HEK293T (cell line): ENCODE results near the gene TEDC2.

Experiments used
- ARNT ChIP-seq: fragments of 450-650 bp; IDR thresholded peaks from 2 replicates; pipeline ENCODE4 v1.6.1; 2017; ENCODE audit warnings: mild to moderate bottlenecking
- BHLHE40 ChIP-seq: fragments of 450-650 bp; IDR thresholded peaks from 2 replicates; pipeline ENCODE4 v1.6.1; 2016; ENCODE audit warnings: mild to moderate bottlenecking, moderate library complexity, borderline replicate concordance
- ELF4 ChIP-seq: fragments of 450-650 bp; IDR thresholded peaks from 2 replicates; pipeline ENCODE4 v1.6.1; 2017; ENCODE audit warnings: antibody characterized with exemption
- FOXA1 ChIP-seq: fragments of 450-650 bp; IDR thresholded peaks from 2 replicates; pipeline ENCODE4 v1.6.1; 2016; ENCODE audit warnings: mild to moderate bottlenecking
- FOXM1 ChIP-seq: fragments of 450-650 bp; IDR thresholded peaks from 2 replicates; pipeline ENCODE4 v1.6.1; 2017; ENCODE audit warnings: mild to moderate bottlenecking, borderline replicate concordance
- L3MBTL2 ChIP-seq: fragments of 450-650 bp; conservative IDR thresholded peaks from 2 replicates; pipeline ENCODE4 v1.6.1; 2016; ENCODE audit warnings: mild to moderate bottlenecking
- LEF1 ChIP-seq: fragments of 450-650 bp; IDR thresholded peaks from 2 replicates; pipeline ENCODE4 v1.6.1; 2017; ENCODE audit warnings: mild to moderate bottlenecking, borderline replicate concordance
- NFRKB ChIP-seq: fragments of 450-650 bp; IDR thresholded peaks from 2 replicates; pipeline ENCODE4 v1.6.1; 2016; ENCODE audit warnings: mild to moderate bottlenecking, moderate library complexity
- PKNOX1 ChIP-seq: fragments of 450-650 bp; IDR thresholded peaks from 2 replicates; pipeline ENCODE4 v1.6.1; 2016
- SP1 ChIP-seq: fragments of 450-650 bp; IDR thresholded peaks from 2 replicates; pipeline ENCODE4 v1.6.1; 2017
- SUZ12 ChIP-seq: fragments of 450-650 bp; IDR thresholded peaks from 2 replicates; pipeline ENCODE4 v1.6.1; 2016; ENCODE audit warnings: mild to moderate bottlenecking

- TF ChIP-seq SUZ12 (no peak), FOXM1 (no peak), ARNT (no peak), ELF4 (no peak), BHLHE40 (no peak), SP1 (no peak), FOXA1 (no peak), LEF1 (no peak), L3MBTL2 (no peak), PKNOX1 (no peak), NFRKB (no peak)
Observed at GRCh38 chr16:2469399-2470233, 9.7 kb downstream of the TEDC2 start.
